Measurements from ENCODE around the gene RASAL2.

Gene RASAL2

GRCh38 chr1:178093951-178094738 lies at the start of gene RASAL2:
RASAL2 (plus strand) TSS chr1:178094104; CDS start chr1:178094493, 389 bp downstream.
- peak; percentile 50 for DNase-seq

- DNase-seq = no peak
Observed at GRCh38 chr1:178046591-178047270, 47.2 kb upstream of the RASAL2 start.

GRCh38 chr1:178047403-178048093 lies 46.4 kb upstream of the RASAL2 start:
- DNase-seq = no peak

DNA sequence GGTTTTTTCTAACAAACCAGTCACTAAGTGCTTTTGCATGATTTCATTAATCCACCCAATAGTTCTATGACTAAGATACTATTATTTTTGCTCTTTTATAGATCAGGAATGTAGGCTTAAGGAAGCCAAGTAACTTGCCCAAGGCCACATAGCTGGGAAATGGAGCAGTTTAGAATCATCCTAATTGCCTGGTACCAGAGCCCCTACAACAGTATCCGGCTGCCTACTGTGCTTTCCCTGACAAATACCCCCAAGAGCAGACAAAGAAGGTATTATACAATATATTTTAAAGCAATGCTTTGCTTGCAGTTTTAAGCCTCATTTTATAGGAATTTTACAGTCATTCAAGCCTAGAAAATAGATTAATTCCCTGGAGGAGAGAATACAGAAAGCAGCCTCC lies 45.5 kb upstream of the RASAL2 start:
- no peak for DNase-seq

- no peak for DNase-seq
Observed at GRCh38 chr1:178048883-178049282, 45.0 kb upstream of the RASAL2 start.

DNA sequence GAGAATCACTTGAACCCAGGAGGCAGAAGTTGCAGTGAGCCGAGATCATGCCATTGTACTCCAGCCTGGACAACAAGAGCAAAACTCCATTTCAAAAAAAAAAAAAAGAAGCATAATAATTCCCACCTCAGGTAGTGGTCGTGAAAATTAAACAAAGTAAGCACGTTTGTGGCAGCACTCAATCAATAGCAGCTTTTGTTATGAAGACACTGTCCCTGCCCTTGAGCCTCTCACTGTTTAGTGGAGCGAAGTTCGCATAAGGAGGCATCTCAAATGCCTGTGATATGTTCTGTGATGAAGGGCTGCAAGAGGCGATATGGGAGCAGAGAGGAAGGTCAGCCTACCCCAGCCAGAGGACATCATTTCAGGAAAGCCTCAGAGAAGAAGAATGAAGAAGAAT lies 43.8 kb upstream of the RASAL2 start:
- DNase-seq = no peak

- DNase-seq = no peak
Observed at GRCh38 chr1:178051071-178051470, 42.8 kb upstream of the RASAL2 start.

- DNase-seq = peak; percentile 64
Observed at GRCh38 chr1:178052650-178053461, 41.0 kb upstream of the RASAL2 start.

GRCh38 chr1:178055093-178055492 lies 38.8 kb upstream of the RASAL2 start:
- DNase-seq = no peak

DNA sequence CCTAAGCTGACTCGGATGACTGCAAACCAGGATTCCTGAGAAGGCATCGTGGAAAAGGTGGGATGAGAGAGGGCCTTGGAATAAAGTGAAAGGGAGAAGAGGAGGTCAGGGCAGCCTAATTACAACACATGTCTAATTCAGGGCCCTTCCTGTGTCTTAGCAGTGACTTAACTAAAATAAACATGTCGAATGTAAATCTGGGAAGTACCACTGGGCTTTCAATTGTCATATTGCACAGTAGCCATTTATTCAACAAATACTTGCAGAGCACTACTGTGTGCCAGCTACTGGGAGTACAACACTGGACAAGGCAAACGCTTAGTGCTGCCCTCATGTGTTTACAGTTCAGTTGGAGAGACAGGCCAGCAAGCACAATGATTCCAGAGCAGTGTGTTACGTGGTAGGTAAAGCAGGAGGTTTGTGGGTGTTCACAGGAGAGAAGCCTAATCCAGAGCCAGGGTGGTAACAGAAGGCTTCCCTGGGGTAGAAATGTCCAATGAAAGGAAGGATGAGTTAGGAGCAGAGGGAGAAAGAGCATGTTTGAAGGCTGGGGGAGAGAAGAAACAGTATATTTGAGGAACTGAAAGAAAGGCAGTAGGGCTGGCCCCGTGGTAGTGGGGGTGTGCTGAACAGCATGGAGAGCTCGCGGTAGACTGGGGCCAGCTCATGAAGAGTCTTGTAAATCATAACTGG lies 38.0 kb upstream of the RASAL2 start:
- no peak for DNase-seq

DNA sequence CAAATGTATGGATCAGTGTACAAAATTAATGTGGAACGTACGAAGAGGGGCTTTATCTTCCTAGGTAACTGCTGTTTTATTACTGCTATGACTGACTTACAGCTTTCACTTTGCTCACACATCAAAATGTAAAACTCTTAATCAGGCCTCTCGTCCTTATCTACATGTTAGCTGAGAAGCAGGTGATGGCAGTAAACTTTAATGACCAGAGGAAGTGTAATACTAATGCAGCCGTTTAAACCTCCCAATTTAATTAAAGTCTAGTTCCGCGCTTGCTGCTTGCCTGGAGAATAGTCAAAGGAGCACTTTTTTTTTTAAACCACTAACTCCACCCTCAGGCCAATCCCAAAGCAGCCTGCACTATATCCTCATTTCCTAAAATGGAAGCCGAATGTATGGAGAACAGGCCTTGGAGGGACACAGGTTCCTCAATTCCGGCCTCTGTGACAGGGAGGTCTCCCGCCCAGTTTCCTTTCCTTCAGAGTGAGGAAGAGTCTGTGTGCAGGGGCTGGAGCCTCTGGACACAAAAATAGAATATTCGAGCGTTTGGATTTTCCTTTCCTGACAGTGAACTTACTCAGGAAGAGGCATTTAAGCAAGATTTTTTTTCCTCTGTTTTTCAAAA lies 36.7 kb upstream of the RASAL2 start:
- peak; percentile 44 for DNase-seq

GRCh38 chr1:178057912-178058534 lies 35.9 kb upstream of the RASAL2 start:
- DNase-seq = peak; percentile 93

GRCh38 chr1:178060789-178061556 lies 32.9 kb upstream of the RASAL2 start:
- peak; percentile 94 for DNase-seq

GRCh38 chr1:178061620-178062019 lies 32.3 kb upstream of the RASAL2 start:
- DNase-seq = no peak

DNA sequence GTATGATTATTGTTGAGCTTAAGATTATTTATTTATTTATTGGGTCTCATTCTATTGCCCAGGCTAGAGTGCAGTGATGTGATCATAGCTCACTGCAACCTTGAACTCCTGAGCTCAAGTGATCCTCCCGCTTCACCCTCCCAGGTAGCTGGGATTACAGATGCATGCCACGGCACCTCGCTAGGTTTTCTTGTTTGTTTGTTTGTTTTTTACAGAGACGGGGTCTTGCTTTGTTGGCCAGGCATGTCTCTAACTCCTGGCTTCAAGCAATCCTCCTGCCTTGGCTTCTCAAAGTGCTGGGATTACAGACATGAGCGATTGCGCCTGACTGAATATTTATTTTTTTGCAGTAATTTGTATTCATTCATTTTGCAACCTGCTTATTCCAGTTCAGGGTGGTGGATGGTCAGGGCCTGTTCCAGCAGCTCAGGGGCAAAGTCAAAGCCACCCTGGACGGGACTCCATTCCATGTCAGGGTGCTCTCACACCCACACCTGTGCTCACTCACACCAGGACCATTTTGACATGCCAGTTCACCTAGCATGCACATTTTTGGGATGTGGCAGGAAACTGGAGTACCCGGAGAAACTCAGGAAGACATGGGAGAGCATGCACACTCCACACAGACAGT lies 29.6 kb upstream of the RASAL2 start:
- no peak for DNase-seq

DNA sequence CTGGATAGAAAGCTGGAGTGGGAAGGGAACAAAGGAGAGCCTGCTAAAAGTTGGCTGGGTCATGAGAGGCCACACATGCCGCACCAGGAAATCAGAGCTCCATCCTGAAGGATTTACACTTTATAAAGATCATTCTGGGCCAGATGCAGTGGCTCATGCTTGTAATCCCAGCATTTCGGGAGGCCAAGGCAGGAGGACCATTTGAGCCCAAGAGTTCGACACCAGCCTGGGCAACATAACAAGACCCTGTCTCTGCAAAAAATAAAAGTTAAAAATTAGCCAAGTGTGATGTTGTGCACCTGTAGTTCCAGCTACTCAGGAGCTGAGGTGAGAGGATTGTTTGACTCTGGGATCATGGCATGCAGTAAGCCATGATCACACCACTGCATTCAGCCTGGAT lies 28.7 kb upstream of the RASAL2 start:
- DNase-seq = no peak

- no peak for DNase-seq
Observed at GRCh38 chr1:178066296-178066907, 27.5 kb upstream of the RASAL2 start.

DNA sequence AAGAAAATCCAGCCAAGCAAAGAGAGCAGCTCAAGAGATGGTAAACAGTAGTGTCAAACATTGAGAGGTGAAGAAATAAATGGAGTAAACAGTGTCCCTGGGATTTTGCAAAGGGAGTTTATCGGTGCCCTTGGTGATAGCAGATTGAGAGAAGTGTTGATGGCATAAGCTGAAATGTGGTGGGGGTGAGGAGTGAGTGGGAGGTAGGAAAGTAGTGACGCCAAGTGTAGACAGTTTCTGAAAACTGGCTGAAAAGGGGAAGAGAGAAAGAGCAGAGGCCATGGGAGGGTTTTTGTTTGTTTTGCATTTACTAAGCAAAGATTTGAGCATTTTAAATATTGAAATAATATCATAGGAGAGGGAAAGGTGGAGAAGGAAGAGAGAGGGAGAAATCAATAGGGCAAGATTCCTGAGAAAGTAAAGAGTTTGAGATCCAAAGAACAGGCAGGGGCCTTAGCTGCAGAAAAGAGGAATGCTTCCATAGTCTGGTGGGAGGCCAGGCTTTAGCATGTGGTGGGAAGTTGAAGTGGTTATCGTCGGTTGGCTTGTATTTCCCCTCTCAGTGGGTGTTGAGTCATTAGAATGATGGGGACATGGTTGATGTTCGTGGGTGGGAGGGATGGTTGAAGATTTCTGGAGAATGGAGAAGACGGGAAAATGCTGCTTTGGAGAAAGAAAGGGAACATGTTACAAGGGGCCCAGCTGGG lies 26.8 kb upstream of the RASAL2 start:
- DNase-seq = no peak

- DNase-seq = no peak
Observed at GRCh38 chr1:178071811-178072210, 22.1 kb upstream of the RASAL2 start.
